Activated T-helper 1 cell treated with Interleukin-2 at 50 U/mL for 16 hours (primary cell): ENCODE results near the gene ZNF385B.

Experiments used
- DNase-seq: peaks from one replicate; pipeline ENCODE4 v3.0.0-alpha.2; 2020; ENCODE audit warnings: low read depth

ZNF385B gene

DNA sequence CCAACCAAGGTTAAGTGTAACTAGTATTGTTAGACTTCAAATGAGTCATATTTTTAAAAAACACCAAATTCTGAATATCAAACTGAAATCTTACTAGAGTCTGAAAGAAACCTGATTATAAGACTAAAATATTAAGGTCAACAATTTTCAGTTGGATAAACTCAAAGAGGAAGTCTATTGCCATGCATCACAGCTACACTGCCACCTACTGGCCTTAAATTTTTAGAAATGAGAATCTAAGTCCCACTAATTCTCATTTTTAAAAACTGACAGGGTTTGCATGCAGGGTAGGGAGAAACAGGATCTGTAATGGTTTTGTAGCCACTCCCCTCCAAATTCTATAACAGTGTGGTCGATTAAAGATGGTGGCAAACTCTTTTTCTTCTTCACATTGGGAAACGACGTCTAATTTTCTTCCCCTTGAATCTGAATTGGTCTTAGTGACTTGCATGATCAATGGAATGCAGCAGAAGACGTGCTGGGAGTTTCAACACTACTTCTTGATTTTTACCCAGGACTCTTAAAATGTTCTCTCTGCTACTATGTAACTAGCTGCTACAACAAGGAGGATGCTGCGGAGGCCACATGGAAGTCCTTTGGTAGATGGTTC lies 420.7 kb downstream of the ZNF385B start:
- no peak for DNase-seq

DNA sequence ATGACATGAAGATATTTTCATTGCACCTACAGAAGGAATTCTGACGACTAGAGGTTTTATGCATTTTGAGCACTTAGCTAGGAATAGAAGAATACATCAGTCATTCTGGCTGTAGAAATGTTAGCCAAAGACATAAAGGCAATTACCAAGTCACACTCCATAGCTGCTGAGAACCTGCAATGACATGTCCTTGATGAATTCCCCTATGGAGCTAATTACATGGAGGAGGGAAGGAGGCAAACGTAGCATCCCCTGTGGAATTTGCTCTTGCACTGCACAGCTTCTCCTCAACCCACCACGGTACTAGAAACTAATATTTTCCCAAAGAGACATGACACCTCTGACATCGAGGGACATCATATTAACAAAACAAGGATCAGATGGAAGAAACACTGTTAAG lies 422.8 kb downstream of the ZNF385B start:
- DNase-seq, result no peak

DNA sequence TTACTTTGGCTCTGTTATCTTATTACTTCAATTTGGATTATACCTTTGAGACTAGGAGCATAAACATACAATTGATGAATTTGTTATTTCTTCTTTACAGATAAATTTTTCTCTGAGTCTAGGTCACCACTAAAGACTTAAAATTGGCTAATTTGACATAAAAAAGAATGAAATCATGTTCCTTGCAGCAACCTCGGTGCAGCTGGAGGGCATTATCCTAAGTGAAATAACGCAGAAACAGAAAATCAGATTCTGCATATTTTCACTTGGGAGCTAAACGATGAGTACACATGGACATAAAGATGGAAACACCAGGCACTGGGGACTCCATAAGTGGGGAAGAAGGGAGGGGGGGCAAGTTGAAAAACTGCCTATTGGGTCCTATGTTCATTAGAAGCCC lies 424.0 kb downstream of the ZNF385B start:
- no peak for DNase-seq

DNA sequence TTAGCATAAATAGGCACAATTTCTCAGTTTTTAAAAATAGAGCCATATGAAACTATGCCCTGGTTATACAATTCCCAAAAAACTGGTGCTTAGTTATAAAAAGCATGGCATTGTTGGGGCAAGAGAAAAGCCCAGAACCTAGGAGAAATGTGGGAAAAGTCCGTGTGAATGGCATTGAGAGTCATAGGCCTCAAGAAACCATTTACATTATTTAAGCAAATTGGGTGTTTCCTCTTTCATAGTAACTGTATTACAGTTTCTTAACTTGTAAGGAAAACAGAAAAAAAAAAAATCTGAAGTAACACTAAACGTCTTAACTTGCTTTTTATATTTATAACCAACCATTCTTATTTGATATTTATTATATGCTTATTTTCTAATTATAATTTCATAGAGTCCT lies 425.8 kb downstream of the ZNF385B start:
- DNase-seq, result no peak

DNA sequence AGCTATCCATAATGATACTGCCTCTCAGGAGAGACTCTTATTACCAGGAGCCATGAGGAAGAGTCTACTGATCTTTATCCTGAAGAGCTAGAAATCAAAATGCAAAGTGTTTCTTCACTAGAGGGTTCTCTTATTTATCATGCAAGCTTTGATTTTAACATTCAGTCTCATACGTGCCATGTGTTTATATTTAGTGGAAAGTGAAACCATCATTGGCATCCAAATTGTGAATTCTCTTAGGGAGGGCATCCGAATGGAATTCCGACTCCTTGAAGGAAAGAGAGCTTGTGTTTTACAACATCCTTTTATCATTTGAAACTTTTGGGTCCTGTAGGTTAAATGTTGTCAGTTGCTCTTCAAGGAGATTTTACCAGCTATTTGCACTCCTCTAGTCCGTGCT lies 426.4 kb downstream of the ZNF385B start:
- DNase-seq, result no peak

DNA sequence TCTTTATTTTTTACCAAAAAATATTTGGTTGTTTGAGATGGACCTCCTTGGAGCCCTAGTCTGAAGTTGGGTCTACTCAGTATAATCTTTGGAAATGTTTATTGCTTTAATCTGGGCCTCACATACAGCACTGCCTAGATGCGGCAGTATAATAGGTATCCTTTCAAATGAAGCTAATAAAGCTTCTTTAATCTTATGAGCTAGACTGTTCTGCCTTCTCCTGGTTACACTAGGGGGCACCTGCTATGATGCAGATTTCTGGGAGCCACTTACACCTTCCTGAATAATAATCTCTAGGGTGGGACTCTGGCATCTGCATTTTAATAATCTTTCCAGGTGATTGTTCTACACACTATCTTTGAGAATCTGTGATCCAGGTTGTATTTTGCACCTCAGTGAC lies 427.1 kb downstream of the ZNF385B start:
- no peak for DNase-seq

DNA sequence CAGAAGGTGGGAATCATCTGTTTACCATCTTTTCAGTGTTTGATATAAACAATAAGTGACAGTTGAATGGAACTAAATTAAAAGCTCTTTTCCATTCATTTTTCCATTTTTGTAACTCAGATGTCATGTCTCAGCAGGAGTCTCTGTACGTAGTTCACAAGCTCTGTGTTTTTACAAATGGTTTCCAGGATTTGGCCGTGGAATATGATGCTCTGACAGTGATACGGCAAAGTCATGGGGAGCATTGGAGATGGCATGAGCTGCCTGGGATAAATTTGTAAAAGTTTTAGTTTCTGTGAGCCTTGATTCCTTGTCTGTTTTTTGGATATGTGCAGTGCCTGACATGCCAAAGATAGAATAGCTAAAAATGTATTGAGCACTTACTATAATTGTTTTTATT lies 428.7 kb downstream of the ZNF385B start:
- DNase-seq, result no peak

DNA sequence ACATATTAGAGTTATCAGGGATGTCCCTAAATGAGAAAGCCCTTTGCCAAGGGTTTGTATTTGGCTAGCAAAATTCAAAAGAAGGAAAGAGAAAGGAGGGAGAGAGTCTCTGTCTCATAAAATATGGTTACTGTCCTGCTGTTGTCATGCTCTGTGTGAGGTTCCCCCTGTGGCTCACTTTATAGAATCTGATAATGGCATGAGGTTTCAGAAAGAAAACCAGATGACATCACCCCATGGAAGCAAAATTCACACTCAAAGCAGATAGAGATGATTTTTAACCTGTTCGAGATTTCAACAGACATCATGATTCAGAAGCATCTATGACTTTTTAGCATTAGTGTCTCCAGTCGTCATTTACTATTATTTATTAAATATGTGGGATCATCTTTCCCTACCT lies 431.8 kb downstream of the ZNF385B start:
- DNase-seq, result no peak

DNA sequence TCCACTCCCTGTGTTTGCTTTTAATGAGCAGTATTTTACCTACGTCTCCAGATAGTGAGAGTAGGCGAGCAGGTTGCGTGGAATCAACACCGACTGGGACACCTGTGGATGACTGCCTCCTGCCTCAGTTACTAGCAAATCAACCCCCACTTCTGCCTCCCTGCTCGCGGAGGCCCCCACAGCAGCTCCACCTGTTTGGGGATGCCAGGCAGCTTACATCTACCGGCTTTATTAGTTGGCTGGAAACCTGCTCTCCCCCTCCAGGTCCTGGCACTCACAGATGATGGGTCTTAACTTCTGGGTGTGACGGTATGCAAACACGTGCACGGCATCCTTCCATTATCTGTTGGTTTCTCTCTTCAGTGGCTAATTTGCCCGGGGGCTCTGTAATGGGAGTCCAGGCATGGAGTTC lies 432.3 kb downstream of the ZNF385B start:
- DNase-seq, result no peak

DNA sequence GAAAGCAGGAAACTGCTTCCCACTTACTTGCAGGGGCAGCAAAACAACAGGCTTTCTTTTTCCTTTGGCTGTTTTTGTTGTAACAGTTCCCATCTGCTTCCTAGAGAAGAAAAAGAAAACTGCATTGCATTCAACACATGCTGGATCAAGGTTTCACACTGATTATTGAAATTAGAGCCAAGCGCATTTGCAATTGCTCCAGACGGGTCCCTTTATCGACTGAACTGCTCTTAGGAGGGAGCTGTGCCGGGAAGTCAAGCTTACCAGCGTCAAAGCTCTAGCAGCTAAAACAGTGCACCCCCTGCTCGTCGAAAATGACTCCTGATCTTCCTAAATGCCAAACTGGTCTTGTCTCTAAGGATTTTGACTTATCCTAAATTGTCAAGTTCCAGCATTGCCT lies 432.8 kb downstream of the ZNF385B start:
- DNase-seq, result no peak

DNA sequence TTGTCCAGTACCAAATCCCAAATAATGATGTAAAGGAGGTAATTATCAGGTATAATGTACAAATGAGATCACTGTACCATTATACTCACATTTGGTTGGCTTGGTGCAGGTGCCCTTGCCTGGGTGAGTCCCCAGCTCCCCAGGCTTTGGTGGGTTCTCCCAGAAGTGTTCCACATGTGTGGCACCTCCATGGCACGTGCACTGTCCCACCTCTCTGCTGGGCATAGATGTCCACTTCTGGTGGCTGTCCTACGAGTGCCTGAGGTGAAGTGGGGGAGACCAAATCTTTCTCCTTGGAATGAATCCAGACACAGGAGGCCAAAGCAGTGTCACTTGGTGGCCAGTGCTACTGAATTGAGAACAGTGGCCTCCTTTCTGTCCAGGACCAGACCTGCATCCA lies 434.3 kb downstream of the ZNF385B start:
- DNase-seq, result no peak

DNA sequence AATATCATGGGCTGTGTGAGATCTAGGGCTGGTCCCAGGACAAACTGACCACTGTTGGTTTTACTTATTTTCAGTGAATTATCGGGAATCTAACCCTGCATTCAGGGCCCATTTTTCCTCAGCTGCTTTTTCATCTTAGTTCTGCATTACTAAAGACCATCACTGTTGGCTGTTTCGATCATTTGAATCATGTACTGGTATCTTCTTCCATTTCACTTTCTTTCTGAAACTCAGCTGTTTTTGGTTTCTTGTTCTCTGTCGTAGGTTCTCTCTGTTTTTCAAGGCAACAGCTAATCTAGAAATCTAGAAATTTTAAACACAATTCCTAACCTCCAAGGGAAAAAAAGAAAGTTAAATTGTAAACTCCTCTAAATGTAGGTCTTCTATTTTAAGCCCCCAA lies 436.8 kb downstream of the ZNF385B start:
- no peak for DNase-seq

DNA sequence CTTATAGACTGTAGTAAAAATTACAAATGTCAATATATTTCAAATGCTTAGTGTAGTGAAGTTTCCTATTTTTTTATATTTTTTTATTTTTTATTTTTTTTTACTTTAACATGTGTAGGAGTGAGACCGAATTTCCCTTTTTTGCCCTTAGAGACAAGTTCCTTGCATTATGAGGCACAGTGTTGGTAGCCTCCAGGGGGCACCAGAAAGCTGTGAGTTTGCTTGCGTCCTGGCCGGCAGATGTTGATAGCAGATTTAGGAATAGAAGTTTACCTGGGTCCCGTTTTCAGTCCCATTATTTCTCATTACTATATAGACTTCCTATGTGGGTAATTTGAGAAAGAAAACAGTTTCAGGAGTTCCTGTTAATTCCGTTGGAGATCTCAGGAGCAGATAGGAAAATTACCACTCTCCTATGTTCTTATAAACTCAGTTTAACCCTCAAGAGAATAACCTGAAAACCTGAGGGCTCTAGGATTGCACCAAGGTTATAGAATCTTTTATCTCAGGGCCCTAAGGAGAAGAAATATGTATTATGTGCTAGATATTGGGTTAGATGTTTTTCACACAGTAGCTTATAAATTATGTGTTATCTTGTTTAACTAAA lies 439.3 kb downstream of the ZNF385B start:
- no peak for DNase-seq

DNA sequence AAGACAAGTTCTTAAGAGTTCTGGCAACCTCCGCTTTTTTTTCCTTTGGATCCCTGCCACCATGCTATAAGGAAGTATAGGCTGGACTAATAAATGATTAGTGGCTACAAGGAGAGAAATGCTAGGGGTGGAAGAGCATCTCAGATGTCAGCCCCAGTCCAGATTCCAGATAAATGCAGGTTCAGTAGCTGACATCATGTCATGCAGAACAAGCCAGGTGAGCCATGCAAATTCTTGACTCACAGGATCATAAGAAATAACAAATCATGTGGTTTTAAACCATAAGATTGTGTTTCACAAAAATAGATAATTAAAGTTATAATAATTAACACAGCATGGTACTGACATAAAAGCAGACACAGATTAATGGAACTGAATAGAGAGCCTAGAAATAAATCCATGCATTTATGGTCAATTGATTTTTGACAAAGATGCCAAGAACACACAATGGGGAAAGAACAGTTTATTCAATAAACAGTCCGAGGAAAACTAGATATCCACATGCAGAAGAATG lies 443.9 kb downstream of the ZNF385B start:
- no peak for DNase-seq

DNA sequence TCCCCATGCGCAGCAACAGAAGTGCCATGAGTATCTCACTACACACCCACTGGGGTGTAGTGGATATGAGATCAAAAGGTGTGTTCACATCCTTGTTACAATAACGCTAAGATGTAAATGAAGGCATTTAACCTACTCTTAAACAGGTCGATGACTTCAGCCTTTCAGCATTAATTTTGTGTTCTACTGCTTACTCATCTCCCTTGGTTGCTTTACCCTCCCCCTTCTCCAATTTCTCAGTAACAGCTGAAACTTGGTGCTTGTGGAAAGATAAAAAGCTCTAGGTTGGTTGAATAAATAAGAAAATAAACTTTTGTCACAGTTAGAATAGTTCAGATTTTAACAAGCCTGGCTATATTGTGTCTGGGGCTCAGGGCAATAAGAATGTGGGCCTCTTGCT lies 449.3 kb downstream of the ZNF385B start:
- DNase-seq, result no peak

DNA sequence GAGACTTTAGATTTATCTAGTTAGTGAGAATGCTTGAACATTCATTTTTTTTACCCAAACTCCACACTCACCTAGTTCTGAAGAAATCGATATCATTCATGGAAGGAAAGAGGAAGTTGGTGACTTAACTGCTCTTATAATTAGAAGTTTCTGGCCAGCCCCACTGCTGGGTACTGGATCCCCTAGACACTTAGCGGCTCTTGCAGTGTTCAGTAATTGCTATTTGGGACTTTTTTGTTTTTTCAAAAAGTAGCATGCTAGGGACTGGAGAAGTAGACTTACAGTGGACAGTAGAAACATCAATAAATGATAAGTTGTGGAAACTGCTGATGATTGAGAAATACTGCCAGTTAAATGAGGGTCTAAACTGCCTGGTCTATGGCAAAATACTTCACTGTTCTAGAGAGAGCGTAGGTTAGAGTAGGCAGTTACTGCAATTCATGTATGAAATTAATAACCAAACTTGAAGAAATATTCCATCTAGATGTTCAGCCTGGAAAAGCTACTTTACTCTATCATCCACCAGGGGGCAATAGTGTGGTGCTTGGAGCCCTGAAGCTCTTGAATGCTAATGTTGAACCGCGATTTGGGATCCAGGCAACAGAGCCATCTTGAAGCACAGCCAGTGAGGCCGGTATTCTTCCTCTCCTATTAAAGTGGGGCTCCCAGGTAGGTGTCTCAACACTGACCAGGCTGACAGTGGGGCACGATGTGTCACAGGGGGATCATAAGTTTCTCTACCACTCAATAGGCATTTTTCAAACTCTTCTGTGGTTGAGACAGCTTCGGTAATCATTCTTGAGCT lies 450.7 kb downstream of the ZNF385B start:
- no peak for DNase-seq

DNA sequence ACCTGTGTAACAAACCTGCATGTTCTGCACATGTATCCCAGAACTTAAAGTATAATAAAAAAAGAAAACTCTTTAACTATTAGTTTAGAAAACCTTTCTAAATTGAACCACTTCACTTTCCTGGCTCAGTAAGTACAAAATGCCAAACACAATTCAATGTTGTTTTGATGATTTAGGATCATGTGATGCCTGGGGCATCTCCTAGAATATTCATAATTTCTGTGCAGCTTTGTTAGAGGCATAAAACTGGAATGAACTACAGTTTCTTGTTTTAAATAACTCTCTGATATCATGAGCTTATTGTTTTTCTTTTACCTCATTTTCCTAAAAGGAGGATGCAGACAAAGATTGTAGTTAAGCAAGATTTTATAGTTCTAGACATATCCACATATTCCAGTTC lies 457.8 kb downstream of the ZNF385B start:
- DNase-seq, result no peak

DNA sequence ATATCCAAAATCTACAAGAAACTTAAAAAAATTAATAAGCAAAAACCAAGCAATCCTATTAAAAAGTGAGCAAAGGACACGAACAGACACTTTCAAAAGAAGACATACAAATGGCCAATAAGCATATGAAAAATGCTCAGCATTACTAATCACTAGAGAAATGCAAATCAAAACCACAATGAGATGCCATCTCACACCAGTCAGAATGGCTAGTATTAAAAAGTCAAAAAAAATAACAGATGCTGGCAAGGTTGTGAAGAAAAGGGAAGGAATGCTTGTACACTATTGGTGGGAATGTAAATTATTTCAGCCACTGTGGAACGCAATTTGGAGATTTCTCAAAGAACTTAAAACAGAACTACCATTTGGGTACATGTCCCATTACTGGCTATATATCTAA lies 467.9 kb downstream of the ZNF385B start:
- no peak for DNase-seq
